Esophagus muscularis mucosa (tissue), 4 donors: ENCODE data around the gene ADAMTS3. TPM values are rescaled to one million over a fixed set of nuclear protein-coding genes. Genes with fewer than 3 reads are reported as not detected.

Experiments
- DNase-seq: peaks from one replicate; pipeline ENCODE4 v3.0.0-alpha.2; 2017; ENCODE audit errors: extremely low spot score
- H3K27ac ChIP-seq, 4 donors: fragments of 200-600 bp; sonication (generic); replicated peaks in 1 of 4; 1 replicate in 3 of 4; 2 replicates in 1 of 4; pipeline ENCODE4 v1.5.1; 2016 to 2019; ENCODE audit warnings: mild to moderate bottlenecking in 1 of 4
- H3K27me3 ChIP-seq, 4 donors: fragments of 200-600 bp; sonication (generic); one replicate each; pipeline versions ENCODE4 v1.5.1 to v1.6.0; 2016 to 2019
- H3K36me3 ChIP-seq, 4 donors: fragments of 200-600 bp; sonication (generic); one replicate each; pipeline ENCODE4 v1.5.1; 2016 to 2019
- H3K4me1 ChIP-seq, 4 donors: fragments of 200-600 bp; sonication (generic); one replicate each; pipeline ENCODE4 v1.5.1; 2016 to 2019
- H3K4me3 ChIP-seq, 4 donors: fragments of 200-600 bp; sonication (generic); 1 replicate in 2 of 4; 2 replicates in 2 of 4; pipeline ENCODE4 v1.5.1; 2016 to 2019; ENCODE audit warnings: mild to moderate bottlenecking in 4 of 4, moderate library complexity in 1 of 4
- H3K9me3 ChIP-seq, 4 donors: fragments of 200-600 bp; sonication (generic); 1 replicate in 3 of 4; 2 replicates in 1 of 4; pipeline ENCODE4 v1.5.1; 2016 to 2019
- EP300 ChIP-seq: sonication (generic); formaldehyde crosslinking; IDR thresholded peaks from one replicate; pipeline ENCODE4 v1.6.1; 2017; ENCODE audit warnings: antibody characterized with exemption
- POLR2A ChIP-seq: fragments of 450-650 bp; IDR thresholded peaks from one replicate; pipeline ENCODE4 v1.6.1; 2017; ENCODE audit warnings: antibody characterized with exemption, moderate library complexity, mild to moderate bottlenecking, low read depth
- POLR2AphosphoS5 ChIP-seq, 2 donors: sonication (generic); formaldehyde crosslinking; IDR thresholded peaks; one replicate each; pipeline ENCODE4 v1.6.1; 2017; ENCODE audit warnings: antibody characterized with exemption in 2 of 2
- intact Hi-C: fragments of 100-400 bp; cut with DNase I; formaldehyde crosslinking; loops from one replicate; pipeline ENCODE4 v1.15.1; 2023
- total RNA-seq, 4 donors: library from RNA; depleted of rRNA; stranded (reverse); fragments of >200 nt; gene quantifications; one replicate each; pipeline versions ENCODE4 v1.1.0 to v1.2.1, GENCODE V29; 2016
- TF ChIP-seq, protein P1 (sequence below), 3 experiments: fragments of 200-600 bp in 2 of 3; fragments of 450-650 bp in 1 of 3; sonication (generic) in 2 of 3; IDR thresholded peaks; one replicate each; pipeline ENCODE4 v1.5.1; 2017 to 2019; ENCODE audit warnings: antibody characterized with exemption in 3 of 3, mild to moderate bottlenecking in 2 of 3, moderate library complexity in 1 of 3

Gene ADAMTS3
- total RNA-seq, 4 donors from 2014 or later: 1.1 to 2.5 (median 1.3) TPM

DNA sequence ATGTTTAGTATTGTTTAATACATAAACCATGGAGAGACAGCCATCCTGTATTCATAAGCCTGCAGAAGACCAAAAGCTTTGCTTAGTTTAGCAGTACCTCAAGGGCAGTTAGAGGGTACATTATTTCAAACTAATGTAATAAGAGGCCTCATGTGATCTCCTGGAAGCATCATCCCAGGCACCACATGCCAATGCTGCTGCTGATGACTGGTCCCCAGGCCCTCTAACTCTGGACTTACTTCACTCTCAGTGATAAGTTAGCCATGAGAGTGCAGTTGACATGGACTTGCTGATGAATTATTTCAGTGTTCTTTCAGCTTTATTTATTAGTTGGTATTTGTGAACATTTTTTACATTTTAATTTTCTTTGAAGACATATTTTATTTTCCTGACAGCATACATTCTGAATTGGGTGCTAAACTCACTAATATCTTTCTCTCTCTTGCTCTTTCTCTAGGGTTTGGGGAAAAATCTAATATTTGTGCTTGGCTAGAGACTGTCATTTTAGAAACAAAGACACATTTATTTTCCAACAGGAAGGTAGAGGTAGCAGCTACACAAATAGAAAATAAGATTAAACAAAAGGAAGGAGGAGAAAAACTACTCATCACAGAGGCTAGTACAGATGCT, 329.4 kb downstream of the ADAMTS3 start:
- intact Hi-C loops: no loop called here
- H3K4me3 ChIP-seq: no peak overlapping the region
- TF ChIP-seq POLR2AphosphoS5 (IDR thresholded peaks at IDR 0.05) (no peak), POLR2A (no peak), EP300 (no peak)
- TF ChIP-seq, protein P1, sequence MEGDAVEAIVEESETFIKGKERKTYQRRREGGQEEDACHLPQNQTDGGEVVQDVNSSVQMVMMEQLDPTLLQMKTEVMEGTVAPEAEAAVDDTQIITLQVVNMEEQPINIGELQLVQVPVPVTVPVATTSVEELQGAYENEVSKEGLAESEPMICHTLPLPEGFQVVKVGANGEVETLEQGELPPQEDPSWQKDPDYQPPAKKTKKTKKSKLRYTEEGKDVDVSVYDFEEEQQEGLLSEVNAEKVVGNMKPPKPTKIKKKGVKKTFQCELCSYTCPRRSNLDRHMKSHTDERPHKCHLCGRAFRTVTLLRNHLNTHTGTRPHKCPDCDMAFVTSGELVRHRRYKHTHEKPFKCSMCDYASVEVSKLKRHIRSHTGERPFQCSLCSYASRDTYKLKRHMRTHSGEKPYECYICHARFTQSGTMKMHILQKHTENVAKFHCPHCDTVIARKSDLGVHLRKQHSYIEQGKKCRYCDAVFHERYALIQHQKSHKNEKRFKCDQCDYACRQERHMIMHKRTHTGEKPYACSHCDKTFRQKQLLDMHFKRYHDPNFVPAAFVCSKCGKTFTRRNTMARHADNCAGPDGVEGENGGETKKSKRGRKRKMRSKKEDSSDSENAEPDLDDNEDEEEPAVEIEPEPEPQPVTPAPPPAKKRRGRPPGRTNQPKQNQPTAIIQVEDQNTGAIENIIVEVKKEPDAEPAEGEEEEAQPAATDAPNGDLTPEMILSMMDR (IDR thresholded peaks at IDR 0.05): no peak
- no peak for DNase-seq
- H3K9me3 ChIP-seq: peaks cover 0 to 8% (median 2%) of the 10 kb centered on the region in 4 donors
- H3K4me1 ChIP-seq: no peaks in the 10 kb centered on the region
- H3K27ac ChIP-seq: no peak overlapping the region
- peaks cover 0 to 5% (median 0%) of the 10 kb centered on the region in 4 donors for H3K27me3 ChIP-seq
- no peaks in the 10 kb centered on the region for H3K36me3 ChIP-seq
